ENCODE results near the gene DIS3.
"Not testable (repeated sequence)": the region's sequence is repeated elsewhere in the genome, so short reads cannot be mapped to it uniquely, and the experiment has no call there.

DIS3 gene

DNA sequence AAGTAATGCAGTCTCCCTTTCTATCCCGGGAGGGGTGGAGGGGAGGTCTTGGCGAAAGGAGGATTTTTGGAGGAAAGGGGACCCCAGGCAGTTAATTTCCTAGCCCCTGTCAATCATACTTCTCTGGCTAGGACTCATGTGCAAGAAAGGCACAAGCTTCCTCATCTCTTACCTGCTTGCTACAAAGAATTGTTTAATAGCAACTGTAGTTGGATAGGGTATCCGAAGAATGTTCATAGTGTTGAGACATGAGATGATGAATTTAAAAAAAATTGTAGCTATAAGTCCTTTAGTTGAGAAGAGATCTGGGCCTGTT, 53.5 kb downstream of the DIS3 start:
- Histone ChIP-seq H3F3A (ENCODE audit: insufficient read depth, low read length) (no peaks in the 10 kb centered on the region), H3K79me2 (ENCODE audit: insufficient read depth, low read length) (peaks cover 73% of the 10 kb centered on the region), H3K9me3 (ENCODE audit: low read length) (peaks cover 3% of the 10 kb centered on the region; the same call in 1 of the 2 replicates), H3K27ac (ENCODE audit: low read depth, low read length, poor library complexity, severe bottlenecking) (peak overlapping the region; percentile 71), H3K4me1 (ENCODE audit: insufficient read depth, low read length, severe bottlenecking) (peaks cover 29% of the 10 kb centered on the region), H3K27me3 (ENCODE audit: insufficient read depth, low read length) (no peaks in the 10 kb centered on the region), H3K9me2 (ENCODE audit: low read depth, low read length) (no peaks in the 10 kb centered on the region), H3K36me3 (ENCODE audit: insufficient read depth, low read length) (peaks cover 66% of the 10 kb centered on the region), H3K4me2 (ENCODE audit: low read length) (peak overlapping the region; percentile 87), H3K4me3 (ENCODE audit: low read depth, low read length, poor library complexity, severe bottlenecking) (peak overlapping the region; percentile 95), H2AFZ (ENCODE audit: low read length) (0 out of 2 replicates have a peak overlapping the region, but pooled peaks have one; percentile 14), H3K9ac (ENCODE audit: low read length) (peak overlapping the region; percentile 97), H4K20me1 (ENCODE audit: insufficient read depth, low read length) (no peaks in the 10 kb centered on the region)
- TF ChIP-seq EZH2 (IDR thresholded peaks at IDR 0.05; ENCODE audit: borderline replicate concordance, low read length) = no peak
- TF ChIP-seq, protein P1, sequence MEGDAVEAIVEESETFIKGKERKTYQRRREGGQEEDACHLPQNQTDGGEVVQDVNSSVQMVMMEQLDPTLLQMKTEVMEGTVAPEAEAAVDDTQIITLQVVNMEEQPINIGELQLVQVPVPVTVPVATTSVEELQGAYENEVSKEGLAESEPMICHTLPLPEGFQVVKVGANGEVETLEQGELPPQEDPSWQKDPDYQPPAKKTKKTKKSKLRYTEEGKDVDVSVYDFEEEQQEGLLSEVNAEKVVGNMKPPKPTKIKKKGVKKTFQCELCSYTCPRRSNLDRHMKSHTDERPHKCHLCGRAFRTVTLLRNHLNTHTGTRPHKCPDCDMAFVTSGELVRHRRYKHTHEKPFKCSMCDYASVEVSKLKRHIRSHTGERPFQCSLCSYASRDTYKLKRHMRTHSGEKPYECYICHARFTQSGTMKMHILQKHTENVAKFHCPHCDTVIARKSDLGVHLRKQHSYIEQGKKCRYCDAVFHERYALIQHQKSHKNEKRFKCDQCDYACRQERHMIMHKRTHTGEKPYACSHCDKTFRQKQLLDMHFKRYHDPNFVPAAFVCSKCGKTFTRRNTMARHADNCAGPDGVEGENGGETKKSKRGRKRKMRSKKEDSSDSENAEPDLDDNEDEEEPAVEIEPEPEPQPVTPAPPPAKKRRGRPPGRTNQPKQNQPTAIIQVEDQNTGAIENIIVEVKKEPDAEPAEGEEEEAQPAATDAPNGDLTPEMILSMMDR (IDR thresholded peaks at IDR 0.05; ENCODE audit: low read length) = no peak

DNA sequence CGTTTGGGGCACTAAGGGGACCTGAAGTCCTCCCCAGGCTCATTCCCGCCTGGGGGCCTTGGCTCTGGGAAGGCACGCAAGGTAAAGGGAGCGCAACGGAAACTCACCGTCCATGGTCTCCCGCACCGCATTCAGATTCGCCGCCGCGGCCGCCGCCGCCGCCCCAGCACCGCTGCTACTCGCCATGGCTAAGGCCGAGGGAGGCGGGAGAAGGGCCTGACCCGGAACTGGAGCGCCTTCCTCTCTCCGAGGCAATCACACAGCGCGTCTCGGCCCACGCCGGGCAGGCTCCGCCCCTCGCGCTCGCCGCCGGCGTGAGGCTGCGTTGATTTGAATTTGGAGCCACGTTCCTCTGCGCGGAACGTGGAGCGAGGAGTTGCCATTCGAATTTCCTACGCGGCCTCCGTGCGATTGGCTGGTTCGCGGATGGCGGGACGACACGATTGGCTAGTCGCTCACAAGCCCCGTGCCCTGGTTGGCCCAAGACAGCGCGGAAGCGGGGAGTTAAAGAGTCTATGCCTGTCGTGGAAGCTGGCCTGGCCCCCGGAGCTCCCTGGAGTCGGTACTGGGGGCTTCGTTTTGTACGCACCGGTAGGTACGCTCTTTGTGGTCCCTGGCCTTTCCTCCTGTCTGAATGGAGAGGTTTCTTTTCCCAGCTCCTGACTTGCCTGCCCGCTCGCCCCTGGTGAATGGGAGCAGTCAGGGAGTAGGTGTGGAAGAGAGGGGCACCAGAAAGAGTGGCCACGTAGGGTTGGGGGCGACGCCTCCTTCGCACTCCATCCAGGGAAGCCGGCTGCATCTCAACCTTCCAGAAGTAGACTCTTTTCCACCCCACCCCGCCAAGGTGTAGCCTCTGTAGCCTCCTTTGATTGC, 54.0 kb downstream of the DIS3 start, which contains the start of the genes BORA and MZT1:
Gene BORA (plus strand): TSS at position 507 of the 873 bp plus-strand sequence. CDS start 1,018 bp downstream, outside the sequence.
Gene MZT1 (minus strand): TSS at position 213 of the 873 bp plus-strand sequence. CDS start 27 bp downstream, at position 186.
- H3K4me1 ChIP-seq (ENCODE audit: insufficient read depth, low read length, severe bottlenecking) = peaks cover 29% of the 10 kb centered on the region
- H3K79me2 ChIP-seq (ENCODE audit: insufficient read depth, low read length) = peaks cover 76% of the 10 kb centered on the region
- TF ChIP-seq, protein P1 (IDR thresholded peaks at IDR 0.05; ENCODE audit: low read length) = no peak
- no peak for TF ChIP-seq EZH2 (IDR thresholded peaks at IDR 0.05; ENCODE audit: borderline replicate concordance, low read length)
- H3F3A ChIP-seq (ENCODE audit: insufficient read depth, low read length) = no peaks in the 10 kb centered on the region
- H3K36me3 ChIP-seq (ENCODE audit: insufficient read depth, low read length) = peaks cover 66% of the 10 kb centered on the region
- H4K20me1 ChIP-seq (ENCODE audit: insufficient read depth, low read length) = no peaks in the 10 kb centered on the region
- H3K9me3 ChIP-seq (ENCODE audit: low read length) = peaks cover 3% of the 10 kb centered on the region; the same call in 1 of the 2 replicates
- H3K4me3 ChIP-seq (ENCODE audit: low read depth, low read length, poor library complexity, severe bottlenecking) = peak within 1 kb of the TSS; percentile 95
- 0 out of 2 replicates have a peak within 1 kb of the TSS, but pooled peaks have one; percentile 14 for H2AFZ ChIP-seq (ENCODE audit: low read length)
- peak within 1 kb of the TSS; percentile 98 for H3K9ac ChIP-seq (ENCODE audit: low read length)
- no peaks in the 10 kb centered on the region for H3K9me2 ChIP-seq (ENCODE audit: low read depth, low read length)
- no peaks in the 10 kb centered on the region for H3K27me3 ChIP-seq (ENCODE audit: insufficient read depth, low read length)
- peak within 1 kb of the TSS; percentile 74 for H3K27ac ChIP-seq (ENCODE audit: low read depth, low read length, poor library complexity, severe bottlenecking)
- H3K4me2 ChIP-seq (ENCODE audit: low read length) = peak within 1 kb of the TSS; percentile 87

- H3K4me3 ChIP-seq (ENCODE audit: low read depth, low read length, poor library complexity, severe bottlenecking) = peak overlapping the region; percentile 95
- H3K79me2 ChIP-seq (ENCODE audit: insufficient read depth, low read length) = peaks cover 84% of the 10 kb centered on the region
- no peak overlapping the region for H2AFZ ChIP-seq (ENCODE audit: low read length)
- TF ChIP-seq EZH2 (IDR thresholded peaks at IDR 0.05; ENCODE audit: borderline replicate concordance, low read length) = no peak
- TF ChIP-seq, protein P1 (IDR thresholded peaks at IDR 0.05; ENCODE audit: low read length) = no peak
- H3K9me2 ChIP-seq (ENCODE audit: low read depth, low read length) = no peaks in the 10 kb centered on the region
- no peaks in the 10 kb centered on the region for H4K20me1 ChIP-seq (ENCODE audit: insufficient read depth, low read length)
- peak overlapping the region; percentile 85 for H3K4me2 ChIP-seq (ENCODE audit: low read length)
- H3K27me3 ChIP-seq (ENCODE audit: insufficient read depth, low read length) = no peaks in the 10 kb centered on the region
- H3K9me3 ChIP-seq (ENCODE audit: low read length) = peaks cover 8% of the 10 kb centered on the region; the same call in 1 of the 2 replicates
- H3K27ac ChIP-seq (ENCODE audit: low read depth, low read length, poor library complexity, severe bottlenecking) = peak overlapping the region; percentile 74
- H3K9ac ChIP-seq (ENCODE audit: low read length) = peak overlapping the region; percentile 98
- peaks cover 68% of the 10 kb centered on the region for H3K36me3 ChIP-seq (ENCODE audit: insufficient read depth, low read length)
- no peaks in the 10 kb centered on the region for H3F3A ChIP-seq (ENCODE audit: insufficient read depth, low read length)
- H3K4me1 ChIP-seq (ENCODE audit: insufficient read depth, low read length, severe bottlenecking) = peaks cover 29% of the 10 kb centered on the region
These were observed 54.8 kb downstream of the DIS3 start for GRCh38 chr13:72726726-72727416.

DNA sequence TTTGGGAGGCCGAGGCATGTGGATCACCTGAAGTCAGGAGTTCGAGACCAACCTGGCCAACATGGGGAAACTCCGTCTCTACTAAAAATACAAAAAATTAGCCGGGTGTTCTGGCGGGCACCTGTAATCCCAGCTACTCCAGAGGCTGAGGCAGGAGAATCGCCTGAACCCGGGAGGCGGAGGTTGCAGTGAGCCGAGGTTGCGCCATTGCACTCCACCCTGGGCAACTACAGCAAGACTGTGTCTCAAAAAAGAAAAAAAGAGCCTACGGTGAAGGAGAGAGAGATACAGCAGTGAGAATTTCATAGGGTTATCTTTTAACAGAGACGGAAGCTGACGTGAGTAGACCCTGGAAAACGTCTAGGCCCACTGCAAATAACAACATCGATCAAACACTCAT, 55.5 kb downstream of the DIS3 start:
- Histone ChIP-seq H3K36me3 (ENCODE audit: insufficient read depth, low read length) (peaks cover 68% of the 10 kb centered on the region), H3K4me3 (ENCODE audit: low read depth, low read length, poor library complexity, severe bottlenecking) (peak overlapping the region; percentile 95), H3K9ac (ENCODE audit: low read length) (peak overlapping the region; percentile 98), H3K79me2 (ENCODE audit: insufficient read depth, low read length) (peaks cover 88% of the 10 kb centered on the region), H3K4me2 (ENCODE audit: low read length) (peak overlapping the region; percentile 85), H3K4me1 (ENCODE audit: insufficient read depth, low read length, severe bottlenecking) (peaks cover 29% of the 10 kb centered on the region), H3K27ac (ENCODE audit: low read depth, low read length, poor library complexity, severe bottlenecking) (peak overlapping the region; percentile 74)
- not testable (repeated sequence) for H4K20me1 ChIP-seq (ENCODE audit: insufficient read depth, low read length); H3K27me3 ChIP-seq (ENCODE audit: insufficient read depth, low read length); H3F3A ChIP-seq (ENCODE audit: insufficient read depth, low read length); H3K9me2 ChIP-seq (ENCODE audit: low read depth, low read length); H2AFZ ChIP-seq (ENCODE audit: low read length); H3K9me3 ChIP-seq (ENCODE audit: low read length)
